Measurements from ENCODE around the gene MAP3K1.

MAP3K1 gene

GRCh38 chr5:56919942-56920662 is 104.8 kb downstream of the MAP3K1 start:
- TF ChIP-seq ZFX (IDR thresholded peaks at IDR 0.05; ENCODE audit: borderline replicate concordance) (no peak), CTCF (IDR thresholded peaks at IDR 0.05) (no peak)
- H3K27ac ChIP-seq: no peak overlapping the region

GRCh38 chr5:56922922-56923321 is 107.6 kb downstream of the MAP3K1 start:
- H3K27ac ChIP-seq: no peak overlapping the region
- TF ChIP-seq CTCF (IDR thresholded peaks at IDR 0.05) (no peak), ZFX (IDR thresholded peaks at IDR 0.05; ENCODE audit: borderline replicate concordance) (no peak)

GRCh38 chr5:56934325-56934724 is 119.0 kb downstream of the MAP3K1 start:
- TF ChIP-seq ZFX (IDR thresholded peaks at IDR 0.05; ENCODE audit: borderline replicate concordance) (no peak), CTCF (IDR thresholded peaks at IDR 0.05) (no peak)
- no peak overlapping the region for H3K27ac ChIP-seq

- no peak overlapping the region for H3K27ac ChIP-seq
- no peak for TF ChIP-seq CTCF (IDR thresholded peaks at IDR 0.05)
- no peak for TF ChIP-seq ZFX (IDR thresholded peaks at IDR 0.05; ENCODE audit: borderline replicate concordance)
Observed at GRCh38 chr5:56938858-56939257, 123.5 kb downstream of the MAP3K1 start.

GRCh38 chr5:56941981-56942380 is 126.6 kb downstream of the MAP3K1 start:
- TF ChIP-seq CTCF (IDR thresholded peaks at IDR 0.05): no peak
- H3K27ac ChIP-seq: no peak overlapping the region
